GM21447 (cell line): ENCODE results near the gene KLHL15.
"Not testable (repeated sequence)": the region's sequence is repeated elsewhere in the genome, so short reads cannot be mapped to it uniquely, and the experiment has no call there.

ENCODE experiments used
- ATAC-seq: cut with Tn5 transposase; IDR thresholded peaks from one replicate; pipeline ENCODE4 v1.9.1; 2021; ENCODE audit not compliant: unreplicated experiment

The KLHL15 gene

GRCh38 chrX:24027086-24027485 is at the start of gene KLHL15:
KLHL15 (minus strand) TSS chrX:24027186; CDS start chrX:24006693, 20,493 bp downstream.
- no peak for ATAC-seq

- no peak for ATAC-seq
These were observed 42.9 kb upstream of the KLHL15 start for GRCh38 chrX:24069877-24070276.

- ATAC-seq = no peak
These were observed 36.5 kb upstream of the KLHL15 start for GRCh38 chrX:24063488-24063887.

- peak; percentile 1 for ATAC-seq
These were observed 28.0 kb upstream of the KLHL15 start for GRCh38 chrX:24055043-24055356.

- peak; percentile 94 for ATAC-seq
These were observed 27.4 kb upstream of the KLHL15 start, which contains the start of gene EIF2S3 for GRCh38 chrX:24054182-24055042. EIF2S3 (plus strand) TSS chrX:24054956; CDS start chrX:24054969, 13 bp downstream.

GRCh38 chrX:24050522-24051318 is 23.7 kb upstream of the KLHL15 start:
- not testable (repeated sequence) for ATAC-seq

- not testable (repeated sequence) for ATAC-seq
These were observed 22.7 kb upstream of the KLHL15 start for GRCh38 chrX:24049643-24050042.

GRCh38 chrX:24046060-24046459 is 19.1 kb upstream of the KLHL15 start:
- ATAC-seq = not testable (repeated sequence)

- no peak for ATAC-seq
These were observed 10.7 kb upstream of the KLHL15 start for GRCh38 chrX:24037729-24038128.

GRCh38 chrX:24034485-24034884 is 7.5 kb upstream of the KLHL15 start:
- ATAC-seq = no peak

- no peak for ATAC-seq
These were observed 3.6 kb upstream of the KLHL15 start for GRCh38 chrX:24030597-24030996.

GRCh38 chrX:24027985-24028384 is 999 bp upstream of the KLHL15 start:
- no peak for ATAC-seq

GRCh38 chrX:24026432-24026831 is 554 bp downstream of the KLHL15 start:
- ATAC-seq = no peak

GRCh38 chrX:24025741-24026403 is 1.1 kb downstream of the KLHL15 start:
- ATAC-seq = peak; percentile 25

- peak; percentile 78 for ATAC-seq
These were observed 1.9 kb downstream of the KLHL15 start for GRCh38 chrX:24024819-24025740.

- ATAC-seq = no peak
These were observed 2.9 kb downstream of the KLHL15 start for GRCh38 chrX:24023972-24024669.

- no peak for ATAC-seq
These were observed 3.4 kb downstream of the KLHL15 start for GRCh38 chrX:24023544-24023943.

- ATAC-seq = no peak
These were observed 6.6 kb downstream of the KLHL15 start for GRCh38 chrX:24020306-24020876.

- no peak for ATAC-seq
These were observed 7.5 kb downstream of the KLHL15 start for GRCh38 chrX:24019448-24019847.
